WTC11 (cell line): ENCODE measurements around the gene MYLK. TPM values are rescaled to one million over a fixed set of nuclear protein-coding genes. Genes with fewer than 3 reads are reported as not detected.

Experiments
- ATAC-seq: fragments of 200-7000 bp; cut with Tn5 transposase; 2 replicates; pipeline ENCODE4 v1.10.0; 2021; ENCODE audit warnings: mild to moderate bottlenecking, moderate library complexity
- CTCF ChIA-PET: fragments of 300-600 bp; sonication (Branson Sonifier 250); formaldehyde crosslinking; loops from one replicate; lab custom pipeline; 2021; ENCODE audit warnings: antibody characterized with exemption; lab: Charles Lee
- POLR2A ChIA-PET: fragments of 350-600 bp; sonication (Branson Sonifier 250); formaldehyde crosslinking; loops from one replicate; lab custom pipeline; 2021; ENCODE audit warnings: antibody characterized with exemption; lab: Charles Lee
- DNase-seq: peaks from one replicate; pipeline ENCODE4 v3.0.0; 2021; ENCODE audit warnings: low spot score
- H3K27ac Mint-ChIP-seq: 2 replicates; pipeline ENCODE4 v1.8.0; 2021; ENCODE audit warnings: mixed read lengths
- H3K27me3 Mint-ChIP-seq: 2 replicates; pipeline ENCODE4 v1.8.0; 2021; ENCODE audit warnings: low read depth, mild to moderate bottlenecking, moderate library complexity, mixed read lengths
- H3K36me3 Mint-ChIP-seq: 2 replicates; pipeline ENCODE4 v1.8.0; 2021; ENCODE audit warnings: mixed read lengths
- H3K4me1 Mint-ChIP-seq: 2 replicates; pipeline ENCODE4 v1.8.0; 2022; ENCODE audit warnings: mixed read lengths
- H3K4me3 Mint-ChIP-seq: 2 replicates; pipeline ENCODE4 v1.8.0; 2021; ENCODE audit warnings: mild to moderate bottlenecking, moderate library complexity, mixed read lengths
- H3K9me3 Mint-ChIP-seq: 2 replicates; pipeline ENCODE4 v1.8.0; 2021; ENCODE audit warnings: mixed read lengths
- ATF1 ChIP-seq: sonication (generic); formaldehyde crosslinking; IDR thresholded peaks from 2 replicates; pipeline ENCODE4 v1.8.1; 2023; ENCODE audit warnings: mild to moderate bottlenecking, moderate library complexity, missing genetic modification reagents
- CREB1 ChIP-seq: sonication (generic); formaldehyde crosslinking; IDR thresholded peaks from 2 replicates; pipeline ENCODE4 v1.8.0; 2023; ENCODE audit warnings: mild to moderate bottlenecking, missing genetic modification reagents
- GABPB1 ChIP-seq: sonication (generic); formaldehyde crosslinking; IDR thresholded peaks from 2 replicates; pipeline ENCODE4 v1.8.1; 2023; ENCODE audit warnings: mild to moderate bottlenecking, missing genetic modification reagents
- MXD4 ChIP-seq: fragments of 250-450 bp; sonication (Bioruptor Pico); IDR thresholded peaks from 2 replicates; pipeline ENCODE4 v1.8.0; 2021; ENCODE audit warnings: mild to moderate bottlenecking, moderate library complexity, borderline replicate concordance
- NFATC4 ChIP-seq: fragments of 250-450 bp; sonication (Bioruptor Pico); IDR thresholded peaks from 2 replicates; pipeline ENCODE4 v1.9.0; 2021; ENCODE audit warnings: mild to moderate bottlenecking
- NFE2L1 ChIP-seq: sonication (generic); formaldehyde crosslinking; IDR thresholded peaks from 2 replicates; pipeline ENCODE4 v1.8.1; 2023; ENCODE audit warnings: missing genetic modification reagents
- OVOL2 ChIP-seq: fragments of 250-450 bp; sonication (Bioruptor Pico); IDR thresholded peaks from 2 replicates; pipeline ENCODE4 v1.9.0; 2021; ENCODE audit warnings: mild to moderate bottlenecking, borderline replicate concordance
- PREB ChIP-seq: sonication (generic); formaldehyde crosslinking; IDR thresholded peaks from 2 replicates; pipeline ENCODE4 v1.8.1; 2022; ENCODE audit warnings: mild to moderate bottlenecking, missing genetic modification reagents, moderate library complexity, borderline replicate concordance
- RELA ChIP-seq: sonication (generic); formaldehyde crosslinking; IDR thresholded peaks from 2 replicates; pipeline ENCODE4 v1.8.1; 2022; ENCODE audit warnings: missing genetic modification reagents, mild to moderate bottlenecking, borderline replicate concordance
- SOX15 ChIP-seq: fragments of 250-450 bp; sonication (Bioruptor Pico); IDR thresholded peaks from 2 replicates; pipeline ENCODE4 v1.9.0; 2021; ENCODE audit warnings: mild to moderate bottlenecking
- TP53 ChIP-seq: sonication (generic); formaldehyde crosslinking; IDR thresholded peaks from 2 replicates; pipeline ENCODE4 v1.8.1; 2023; ENCODE audit warnings: mild to moderate bottlenecking, missing genetic modification reagents
- ZNF425 ChIP-seq: fragments of 250-450 bp; sonication (Bioruptor Pico); conservative IDR thresholded peaks from 2 replicates; pipeline ENCODE4 v1.9.0; 2021; ENCODE audit warnings: mild to moderate bottlenecking
- total RNA-seq: library from RNA; stranded (reverse); gene quantifications from 3 replicates; pipeline ENCODE4 v1.2.3, GENCODE V29; 2021
- TF ChIP-seq, protein P1 (sequence below): sonication (generic); formaldehyde crosslinking; IDR thresholded peaks from 2 replicates; pipeline ENCODE4 v1.8.1; 2022; ENCODE audit warnings: mild to moderate bottlenecking, moderate library complexity, missing genetic modification reagents
- TF ChIP-seq, protein P2 (sequence below): sonication (generic); formaldehyde crosslinking; IDR thresholded peaks from 2 replicates; pipeline ENCODE4 v1.8.0; 2023; ENCODE audit warnings: mild to moderate bottlenecking, missing genetic modification reagents
- TF ChIP-seq, protein P3 (sequence below): fragments of 250-450 bp; sonication (Bioruptor Pico); IDR thresholded peaks from 2 replicates; pipeline ENCODE4 v1.8.0; 2021; ENCODE audit warnings: mild to moderate bottlenecking
- TF ChIP-seq, protein P4 (sequence below): sonication (generic); formaldehyde crosslinking; IDR thresholded peaks from 2 replicates; pipeline ENCODE4 v1.8.1; 2022; ENCODE audit warnings: low read depth, missing genetic modification reagents, borderline replicate concordance
- TF ChIP-seq, protein P5 (sequence below): sonication (generic); formaldehyde crosslinking; IDR thresholded peaks from 2 replicates; pipeline ENCODE4 v1.8.1; 2022; ENCODE audit warnings: missing genetic modification reagents, borderline replicate concordance

MYLK gene
- total RNA-seq, 1 experiment from 2014 or later = 10.4 TPM

DNA sequence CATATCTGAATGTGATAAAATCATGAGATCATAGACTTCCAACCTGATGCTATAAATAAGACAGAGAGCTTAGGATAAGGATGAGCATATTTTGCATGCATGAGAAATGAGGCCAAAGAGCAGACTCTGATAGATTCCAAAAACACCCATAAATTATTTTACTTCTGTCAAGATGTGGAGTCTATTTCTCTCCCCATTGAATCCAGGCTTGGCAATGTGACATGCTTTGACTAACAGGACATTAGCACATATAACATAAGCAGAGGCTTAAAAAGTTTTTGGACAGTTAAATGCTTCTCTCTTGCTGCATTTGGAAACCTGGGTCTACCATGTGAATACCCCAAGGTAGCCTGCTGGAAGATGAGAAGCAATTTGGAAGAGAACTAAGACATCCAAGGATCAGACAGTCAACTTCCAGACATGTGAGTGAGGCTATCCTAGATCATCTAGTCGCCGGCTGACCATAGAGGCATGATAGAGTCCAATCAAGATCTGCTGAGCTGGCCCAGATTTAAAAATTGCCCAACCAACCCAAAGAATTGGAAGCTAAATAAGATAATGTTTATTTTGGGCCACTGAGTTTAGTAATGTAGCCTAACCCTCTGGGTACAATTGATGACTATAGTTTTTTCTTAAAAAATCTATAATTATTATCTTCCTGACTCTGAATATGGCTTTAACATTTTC is 30.3 kb downstream of the MYLK start:
- CTCF ChIA-PET = no interaction called here
- Mint-ChIP-seq H3K27me3 (peaks cover 2% of the 10 kb centered on the region), H3K4me1 (no peaks in the 10 kb centered on the region), H3K27ac (no peak overlapping the region), H3K4me3 (no peak overlapping the region), H3K36me3 (peaks cover 15% of the 10 kb centered on the region), H3K9me3 (peaks cover 30% of the 10 kb centered on the region)
- POLR2A ChIA-PET = no interaction called here
- TF ChIP-seq NFE2L1 (CRISPR knock-in tag) = no peak
- TF ChIP-seq, protein P1, sequence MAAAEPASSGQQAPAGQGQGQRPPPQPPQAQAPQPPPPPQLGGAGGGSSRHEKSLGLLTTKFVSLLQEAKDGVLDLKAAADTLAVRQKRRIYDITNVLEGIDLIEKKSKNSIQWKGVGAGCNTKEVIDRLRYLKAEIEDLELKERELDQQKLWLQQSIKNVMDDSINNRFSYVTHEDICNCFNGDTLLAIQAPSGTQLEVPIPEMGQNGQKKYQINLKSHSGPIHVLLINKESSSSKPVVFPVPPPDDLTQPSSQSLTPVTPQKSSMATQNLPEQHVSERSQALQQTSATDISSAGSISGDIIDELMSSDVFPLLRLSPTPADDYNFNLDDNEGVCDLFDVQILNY (CRISPR knock-in tag) = no peak
- no peak for ATAC-seq
- DNase-seq = no peak

GRCh38 chr3:123847209-123847608 is 36.9 kb downstream of the MYLK start:
- Mint-ChIP-seq H3K9me3 (peaks cover 54% of the 10 kb centered on the region), H3K36me3 (peaks cover 24% of the 10 kb centered on the region), H3K4me1 (no peaks in the 10 kb centered on the region), H3K27ac (no peak overlapping the region)
- ChIA-PET CTCF (no interaction called here), POLR2A (no interaction called here)
- ATAC-seq = no peak
- TF ChIP-seq PREB (CRISPR knock-in tag) (no peak), NFATC4 (CRISPR knock-in tag) (no peak), MXD4 (CRISPR knock-in tag) (no peak), TP53 (CRISPR knock-in tag) (no peak), RELA (CRISPR knock-in tag) (no peak)
- TF ChIP-seq, protein P2, sequence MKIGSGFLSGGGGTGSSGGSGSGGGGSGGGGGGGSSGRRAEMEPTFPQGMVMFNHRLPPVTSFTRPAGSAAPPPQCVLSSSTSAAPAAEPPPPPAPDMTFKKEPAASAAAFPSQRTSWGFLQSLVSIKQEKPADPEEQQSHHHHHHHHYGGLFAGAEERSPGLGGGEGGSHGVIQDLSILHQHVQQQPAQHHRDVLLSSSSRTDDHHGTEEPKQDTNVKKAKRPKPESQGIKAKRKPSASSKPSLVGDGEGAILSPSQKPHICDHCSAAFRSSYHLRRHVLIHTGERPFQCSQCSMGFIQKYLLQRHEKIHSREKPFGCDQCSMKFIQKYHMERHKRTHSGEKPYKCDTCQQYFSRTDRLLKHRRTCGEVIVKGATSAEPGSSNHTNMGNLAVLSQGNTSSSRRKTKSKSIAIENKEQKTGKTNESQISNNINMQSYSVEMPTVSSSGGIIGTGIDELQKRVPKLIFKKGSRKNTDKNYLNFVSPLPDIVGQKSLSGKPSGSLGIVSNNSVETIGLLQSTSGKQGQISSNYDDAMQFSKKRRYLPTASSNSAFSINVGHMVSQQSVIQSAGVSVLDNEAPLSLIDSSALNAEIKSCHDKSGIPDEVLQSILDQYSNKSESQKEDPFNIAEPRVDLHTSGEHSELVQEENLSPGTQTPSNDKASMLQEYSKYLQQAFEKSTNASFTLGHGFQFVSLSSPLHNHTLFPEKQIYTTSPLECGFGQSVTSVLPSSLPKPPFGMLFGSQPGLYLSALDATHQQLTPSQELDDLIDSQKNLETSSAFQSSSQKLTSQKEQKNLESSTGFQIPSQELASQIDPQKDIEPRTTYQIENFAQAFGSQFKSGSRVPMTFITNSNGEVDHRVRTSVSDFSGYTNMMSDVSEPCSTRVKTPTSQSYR (CRISPR knock-in tag) = no peak
- TF ChIP-seq, all 79 proteins: peak for 0
- Mint-ChIP-seq H3K27me3 (peaks cover 2% of the 10 kb centered on the region; the same call in 1 of the 2 replicates), H3K4me3 (no peak overlapping the region)
- DNase-seq = no peak

DNA sequence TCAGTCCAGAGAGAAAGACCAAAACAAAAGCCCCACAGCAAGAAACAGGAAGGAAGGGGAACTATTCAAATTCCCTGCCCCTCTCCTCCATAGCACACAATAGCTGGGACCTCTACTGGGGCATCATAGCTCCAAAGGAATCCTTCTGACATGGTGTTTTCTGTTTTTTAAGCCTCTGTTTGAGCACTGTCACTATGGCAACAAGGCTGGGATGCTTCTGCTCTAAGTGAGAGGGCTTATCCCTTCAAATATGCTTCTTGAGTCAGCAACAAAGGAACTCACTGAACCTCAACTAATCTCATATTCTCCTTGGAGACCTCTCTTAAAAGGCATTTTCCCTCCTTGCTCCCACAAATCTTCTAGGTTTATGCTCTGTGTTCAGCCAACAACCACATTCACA is 40.5 kb downstream of the MYLK start:
- no peak for DNase-seq
- peak; percentile 74 for ATAC-seq
- Mint-ChIP-seq H3K27ac (no peak overlapping the region), H3K4me3 (no peak overlapping the region), H3K9me3 (peaks cover 49% of the 10 kb centered on the region), H3K4me1 (no peaks in the 10 kb centered on the region), H3K27me3 (no peaks in the 10 kb centered on the region), H3K36me3 (peaks cover 13% of the 10 kb centered on the region)
- CTCF ChIA-PET = interaction anchor here (0.6 to 1.3 kb wide), 2 partner anchors 120 to 431 kb away, joined by 3 read pairs; no protein-coding TSS in a partner anchor
- TF ChIP-seq CREB1 (no peak), OVOL2 (CRISPR knock-in tag) (no peak), SOX15 (no peak)
- POLR2A ChIA-PET = no interaction called here

DNA sequence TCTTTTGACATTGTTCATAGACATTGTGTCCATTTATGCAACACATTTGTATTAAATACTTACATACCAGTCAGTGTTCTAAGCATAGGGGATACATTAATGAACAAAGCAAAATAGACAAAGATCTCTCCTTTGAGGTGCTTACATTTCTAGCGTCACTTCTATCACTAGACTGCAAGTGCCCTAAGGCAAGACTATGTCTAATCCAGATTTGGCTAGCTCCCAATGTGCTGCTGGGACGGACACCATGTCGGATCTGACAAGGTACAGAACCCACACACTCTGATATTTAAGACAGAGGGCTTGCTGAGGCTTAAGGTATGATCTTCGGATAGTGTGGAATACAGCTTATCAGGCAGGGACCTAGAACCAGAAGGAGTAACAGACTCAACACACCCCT is 41.4 kb downstream of the MYLK start:
- no peak for ATAC-seq
- Mint-ChIP-seq H3K36me3 (peaks cover 8% of the 10 kb centered on the region), H3K27ac (no peak overlapping the region), H3K4me1 (no peaks in the 10 kb centered on the region), H3K27me3 (no peaks in the 10 kb centered on the region), H3K9me3 (peaks cover 44% of the 10 kb centered on the region), H3K4me3 (no peak overlapping the region)
- ChIA-PET POLR2A (no interaction called here), CTCF (interaction anchor here (1.3 kb wide), 1 partner anchor 119 kb away, joined by 3 read pairs; no protein-coding TSS in a partner anchor)
- DNase-seq = no peak
- no peak for TF ChIP-seq ATF1
- TF ChIP-seq, protein P3, sequence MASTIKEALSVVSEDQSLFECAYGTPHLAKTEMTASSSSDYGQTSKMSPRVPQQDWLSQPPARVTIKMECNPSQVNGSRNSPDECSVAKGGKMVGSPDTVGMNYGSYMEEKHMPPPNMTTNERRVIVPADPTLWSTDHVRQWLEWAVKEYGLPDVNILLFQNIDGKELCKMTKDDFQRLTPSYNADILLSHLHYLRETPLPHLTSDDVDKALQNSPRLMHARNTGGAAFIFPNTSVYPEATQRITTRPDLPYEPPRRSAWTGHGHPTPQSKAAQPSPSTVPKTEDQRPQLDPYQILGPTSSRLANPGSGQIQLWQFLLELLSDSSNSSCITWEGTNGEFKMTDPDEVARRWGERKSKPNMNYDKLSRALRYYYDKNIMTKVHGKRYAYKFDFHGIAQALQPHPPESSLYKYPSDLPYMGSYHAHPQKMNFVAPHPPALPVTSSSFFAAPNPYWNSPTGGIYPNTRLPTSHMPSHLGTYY (CRISPR knock-in tag) = no peak
- no peak for TF ChIP-seq ZNF425 (CRISPR knock-in tag)
- TF ChIP-seq GABPB1 (CRISPR knock-in tag) = no peak
- TF ChIP-seq, protein P4, sequence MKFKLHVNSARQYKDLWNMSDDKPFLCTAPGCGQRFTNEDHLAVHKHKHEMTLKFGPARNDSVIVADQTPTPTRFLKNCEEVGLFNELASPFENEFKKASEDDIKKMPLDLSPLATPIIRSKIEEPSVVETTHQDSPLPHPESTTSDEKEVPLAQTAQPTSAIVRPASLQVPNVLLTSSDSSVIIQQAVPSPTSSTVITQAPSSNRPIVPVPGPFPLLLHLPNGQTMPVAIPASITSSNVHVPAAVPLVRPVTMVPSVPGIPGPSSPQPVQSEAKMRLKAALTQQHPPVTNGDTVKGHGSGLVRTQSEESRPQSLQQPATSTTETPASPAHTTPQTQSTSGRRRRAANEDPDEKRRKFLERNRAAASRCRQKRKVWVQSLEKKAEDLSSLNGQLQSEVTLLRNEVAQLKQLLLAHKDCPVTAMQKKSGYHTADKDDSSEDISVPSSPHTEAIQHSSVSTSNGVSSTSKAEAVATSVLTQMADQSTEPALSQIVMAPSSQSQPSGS (CRISPR knock-in tag) = no peak
- TF ChIP-seq, protein P5, sequence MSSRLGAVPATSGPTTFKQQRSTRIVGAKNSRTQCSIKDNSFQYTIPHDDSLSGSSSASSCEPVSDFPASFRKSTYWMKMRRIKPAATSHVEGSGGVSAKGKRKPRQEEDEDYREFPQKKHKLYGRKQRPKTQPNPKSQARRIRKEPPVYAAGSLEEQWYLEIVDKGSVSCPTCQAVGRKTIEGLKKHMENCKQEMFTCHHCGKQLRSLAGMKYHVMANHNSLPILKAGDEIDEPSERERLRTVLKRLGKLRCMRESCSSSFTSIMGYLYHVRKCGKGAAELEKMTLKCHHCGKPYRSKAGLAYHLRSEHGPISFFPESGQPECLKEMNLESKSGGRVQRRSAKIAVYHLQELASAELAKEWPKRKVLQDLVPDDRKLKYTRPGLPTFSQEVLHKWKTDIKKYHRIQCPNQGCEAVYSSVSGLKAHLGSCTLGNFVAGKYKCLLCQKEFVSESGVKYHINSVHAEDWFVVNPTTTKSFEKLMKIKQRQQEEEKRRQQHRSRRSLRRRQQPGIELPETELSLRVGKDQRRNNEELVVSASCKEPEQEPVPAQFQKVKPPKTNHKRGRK (CRISPR knock-in tag) = no peak
